ENCODE data around the gene TNFSF15.

Gene TNFSF15

DNA sequence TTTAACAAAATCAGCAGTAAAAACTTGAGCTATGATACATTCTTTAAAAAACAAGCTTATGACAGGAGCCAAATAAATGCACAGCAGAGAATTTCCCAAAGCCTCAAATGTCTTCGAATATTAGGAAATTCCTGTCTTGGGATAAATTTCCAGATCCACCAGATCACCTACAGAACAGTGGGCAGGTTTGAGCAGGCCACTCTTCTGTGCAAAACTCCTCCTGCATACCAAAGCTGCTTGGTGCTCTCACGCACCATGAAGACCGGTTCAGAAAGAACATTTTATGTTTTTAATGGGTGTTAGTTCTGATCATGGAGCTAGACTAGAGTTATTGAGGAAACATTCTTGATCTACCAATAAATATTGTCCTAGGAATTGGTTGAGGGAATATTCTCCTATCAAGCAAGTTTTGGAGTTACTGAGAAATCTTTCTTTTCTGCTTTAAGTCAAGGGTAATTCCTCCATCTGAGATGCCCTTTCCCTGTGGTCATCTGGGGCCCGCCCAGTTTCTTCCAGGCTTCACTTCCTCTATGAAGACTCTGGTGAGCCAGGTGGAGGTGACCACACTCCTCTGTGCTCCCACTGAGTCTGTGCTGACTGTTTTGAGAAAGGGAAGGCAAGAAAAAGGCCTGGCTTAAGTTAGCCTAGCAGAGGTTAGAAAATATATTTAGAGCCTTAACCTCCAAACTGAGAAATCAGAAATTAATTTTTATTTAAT, 17.9 kb downstream of the TNFSF15 start:
- no peak for DNase-seq (ENCODE audit: low read depth)

- no peak for DNase-seq (ENCODE audit: low read depth)
Measured at GRCh38 chr9:114787214-114787613, 18.6 kb downstream of the TNFSF15 start.

- no peak for DNase-seq (ENCODE audit: low read depth)
Measured at GRCh38 chr9:114785866-114786650, 19.8 kb downstream of the TNFSF15 start.

- no peak for DNase-seq (ENCODE audit: low read depth)
Measured at GRCh38 chr9:114784721-114785279, 21.0 kb downstream of the TNFSF15 start.

DNA sequence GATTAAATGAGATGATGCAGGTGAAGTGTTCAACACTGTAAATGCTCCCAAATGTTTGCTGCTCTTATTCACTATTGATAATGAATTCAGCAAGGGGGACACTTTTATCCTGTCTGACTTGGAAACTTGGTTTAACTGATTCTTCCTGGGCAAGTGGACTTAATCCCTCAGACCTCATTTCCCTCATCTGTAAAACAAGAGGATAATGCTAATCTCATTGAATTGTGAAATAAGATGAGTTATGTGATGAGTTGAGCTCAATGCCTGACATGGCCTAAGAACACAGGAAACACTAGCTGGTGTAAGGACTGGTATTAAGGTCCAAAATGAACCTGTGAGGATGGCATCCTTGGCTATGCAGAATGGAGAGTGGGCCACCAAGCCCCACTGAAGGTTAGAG, 23.3 kb downstream of the TNFSF15 start:
- no peak for DNase-seq (ENCODE audit: low read depth)

DNA sequence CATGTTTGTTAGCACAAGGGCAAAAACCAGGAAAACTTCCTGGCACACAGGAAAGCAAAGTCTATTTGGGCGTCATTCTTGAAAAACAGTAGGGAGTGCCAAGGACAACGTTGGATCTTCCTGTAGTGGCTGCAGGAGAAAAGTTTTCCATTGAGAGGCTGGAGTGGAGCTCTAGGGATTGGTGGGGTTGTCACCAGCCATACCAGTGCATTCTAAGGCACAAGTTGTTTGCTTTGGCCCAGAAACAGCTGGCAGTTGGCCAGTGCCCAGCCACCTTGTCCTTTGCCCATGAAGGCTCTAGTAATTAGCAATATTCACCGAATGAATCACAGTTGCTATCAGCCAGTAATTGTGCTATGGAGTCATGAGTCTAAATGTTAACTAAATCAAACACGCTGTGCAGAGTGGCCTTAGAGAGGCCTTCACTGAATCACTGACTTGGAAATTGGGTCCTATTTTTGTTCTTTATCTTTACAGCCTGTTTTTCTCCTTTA, 26.4 kb downstream of the TNFSF15 start:
- DNase-seq (ENCODE audit: low read depth), result no peak

DNA sequence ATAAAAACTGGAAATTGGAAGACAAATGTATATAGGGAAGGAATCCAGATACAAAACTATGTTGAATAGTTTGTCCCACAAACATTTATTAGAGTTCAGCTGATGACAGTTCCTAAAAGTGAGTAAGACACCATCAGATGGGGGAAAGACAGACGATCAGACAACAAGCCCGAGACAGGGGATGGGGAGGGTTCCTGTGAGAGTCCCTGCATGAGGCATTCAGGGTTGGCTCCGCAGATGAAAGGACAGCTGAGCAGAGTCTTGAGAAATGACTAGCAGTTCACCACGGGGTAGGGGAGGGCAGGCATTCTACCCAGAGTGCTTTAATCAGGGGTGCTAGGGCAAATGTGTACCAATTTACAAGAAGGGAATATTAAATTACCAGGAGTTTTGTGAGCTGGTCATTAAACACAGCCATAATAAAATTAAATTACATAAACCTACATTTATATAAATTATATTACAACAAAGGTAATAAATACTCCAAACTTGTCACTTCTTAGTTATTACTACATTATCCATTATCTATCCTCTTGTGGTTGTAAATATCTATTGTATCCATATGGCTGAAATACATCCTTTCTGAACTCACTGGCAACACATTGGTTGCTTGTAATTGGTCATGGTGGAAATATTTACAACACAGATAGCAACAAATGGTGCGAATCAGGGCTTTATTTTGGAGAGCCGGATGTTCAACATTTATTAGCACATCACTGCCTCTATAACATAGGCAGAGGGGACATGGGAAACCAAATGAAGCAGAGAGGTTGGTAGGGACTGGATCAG, 27.8 kb downstream of the TNFSF15 start:
- peak; percentile 9 for DNase-seq (ENCODE audit: low read depth)

DNA sequence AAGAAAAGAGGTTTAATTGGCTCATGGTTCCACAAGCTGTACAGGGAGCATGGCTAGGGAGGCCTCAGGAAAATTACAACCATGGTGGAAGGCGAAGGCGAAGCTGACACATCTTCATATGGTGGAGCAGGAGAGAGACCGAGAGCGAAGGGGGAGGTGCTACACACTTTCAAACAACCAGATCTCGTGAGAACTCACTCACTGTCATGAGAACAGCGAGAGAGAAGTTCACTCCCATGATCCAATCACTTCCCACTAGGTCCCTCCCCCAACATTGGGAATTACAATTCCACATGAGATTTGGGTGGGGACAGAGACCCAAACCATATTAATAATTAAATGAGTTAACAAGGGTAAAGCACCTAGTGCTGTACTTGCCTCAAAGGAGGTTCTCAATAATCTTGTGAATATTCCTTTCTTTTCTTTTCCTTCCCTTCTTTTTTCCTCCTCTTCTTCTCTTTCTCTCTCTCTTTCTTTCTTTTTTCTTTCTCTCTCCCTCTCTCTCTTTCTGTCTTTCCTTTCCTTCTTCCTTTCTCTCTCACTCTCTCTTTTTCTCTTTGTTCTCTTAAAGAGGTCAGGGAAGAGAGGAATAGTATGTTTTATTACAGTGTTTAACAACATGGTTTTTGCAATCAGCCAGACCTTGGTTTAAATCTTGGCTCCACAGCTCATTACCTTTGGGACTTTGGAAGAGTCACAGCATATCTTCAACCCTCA, 29.0 kb downstream of the TNFSF15 start:
- DNase-seq (ENCODE audit: low read depth), result no peak

DNA sequence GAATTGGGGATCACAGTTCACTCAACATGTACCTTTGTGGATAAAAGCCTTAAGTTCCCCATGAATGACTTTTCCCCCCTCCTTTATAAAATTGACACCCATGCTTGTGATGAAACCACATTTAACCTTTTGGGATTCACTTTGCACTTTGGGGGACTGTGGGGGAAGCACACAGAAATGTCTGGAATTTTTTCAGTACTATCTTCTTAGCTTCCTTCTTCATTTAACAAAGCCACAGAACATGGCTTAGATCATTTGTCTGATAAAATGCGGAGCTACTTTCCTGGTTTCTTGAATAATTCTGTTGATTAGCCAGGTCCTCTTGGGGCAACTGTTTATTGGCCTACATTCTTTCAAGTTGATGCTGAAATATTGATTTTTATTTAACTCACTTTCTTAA, 29.9 kb downstream of the TNFSF15 start:
- no peak for DNase-seq (ENCODE audit: low read depth)

DNA sequence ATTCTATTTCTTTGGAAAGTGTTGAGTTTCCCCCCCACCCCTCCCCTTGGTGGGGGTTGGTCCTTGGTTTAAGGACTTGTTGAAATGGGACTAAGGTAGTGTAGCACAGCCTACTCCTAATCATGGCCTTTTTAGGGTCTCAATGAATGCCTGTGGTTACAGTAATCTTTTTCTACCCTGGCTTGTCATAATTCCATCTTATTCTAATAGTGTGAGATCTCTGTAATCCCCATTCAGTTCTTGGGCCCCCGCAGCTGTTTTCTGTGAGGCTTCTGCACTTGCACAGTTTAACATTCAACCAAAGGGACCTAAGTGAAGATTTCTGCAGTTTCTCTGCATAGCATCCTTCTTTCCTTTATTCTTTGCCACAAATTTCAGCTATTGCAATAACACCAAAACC, 30.7 kb downstream of the TNFSF15 start:
- DNase-seq (ENCODE audit: low read depth), result no peak

DNA sequence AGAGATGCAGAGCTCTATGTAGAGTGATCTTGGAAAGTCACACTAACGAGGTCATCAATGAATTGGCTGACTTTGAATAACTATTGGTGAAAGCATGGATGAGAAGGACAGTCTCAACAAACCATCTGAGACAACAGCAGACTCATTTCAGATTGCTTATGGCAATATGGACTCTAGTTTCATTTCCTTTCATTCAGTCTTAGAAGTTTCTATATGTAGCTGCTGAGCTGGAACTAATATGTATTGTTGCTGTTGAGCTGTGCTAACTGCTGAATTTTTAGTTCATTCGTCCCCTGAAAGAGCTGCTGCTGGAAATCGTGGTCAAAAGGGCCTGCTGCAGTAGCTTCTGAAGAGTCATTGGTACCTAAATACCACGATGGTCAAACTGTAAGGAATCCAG, 31.3 kb downstream of the TNFSF15 start:
- no peak for DNase-seq (ENCODE audit: low read depth)

GRCh38 chr9:114771889-114772288, 34.0 kb downstream of the TNFSF15 start:
- DNase-seq (ENCODE audit: low read depth), result no peak

GRCh38 chr9:114770991-114771390, 34.8 kb downstream of the TNFSF15 start:
- DNase-seq (ENCODE audit: low read depth), result no peak

DNA sequence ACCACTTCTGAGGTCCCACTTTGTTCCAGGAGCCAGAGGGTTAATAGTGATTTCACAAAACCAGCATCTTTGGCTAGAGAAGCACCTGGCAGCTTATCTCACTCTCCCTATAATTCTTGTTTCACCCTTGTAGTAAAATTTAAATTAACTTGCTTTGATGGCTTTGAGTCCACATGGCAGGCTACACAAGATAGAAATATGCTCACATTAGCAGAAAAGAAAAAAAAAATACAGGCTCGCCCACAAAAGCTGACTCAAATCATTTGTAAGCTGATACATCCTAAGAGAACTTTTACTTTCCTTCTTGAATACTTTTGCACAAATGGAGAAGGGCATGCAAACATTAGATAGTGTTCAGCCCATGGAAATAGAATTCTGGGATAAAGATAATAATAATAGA, 36.2 kb downstream of the TNFSF15 start:
- no peak for DNase-seq (ENCODE audit: low read depth)

DNA sequence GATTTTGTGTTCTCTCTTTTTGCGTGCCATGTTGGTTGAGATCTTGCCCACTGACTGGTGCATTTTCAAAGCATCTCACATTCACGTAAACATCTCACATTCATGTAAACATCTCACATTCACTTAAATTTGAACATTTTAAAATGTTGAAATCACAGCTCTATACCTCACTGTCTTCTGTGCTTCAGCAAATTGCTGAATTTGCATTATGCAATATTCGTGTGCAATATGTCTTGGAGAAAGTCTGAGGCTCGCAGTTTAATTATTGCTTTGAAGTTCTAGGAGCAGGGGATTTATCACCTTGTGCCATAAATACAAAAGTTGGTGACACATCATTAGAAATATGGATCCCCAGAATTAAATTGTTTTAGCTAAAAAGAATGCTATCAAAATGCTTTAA, 42.6 kb downstream of the TNFSF15 start:
- no peak for DNase-seq (ENCODE audit: low read depth)

GRCh38 chr9:114761523-114761922, 44.3 kb downstream of the TNFSF15 start:
- no peak for DNase-seq (ENCODE audit: low read depth)

DNA sequence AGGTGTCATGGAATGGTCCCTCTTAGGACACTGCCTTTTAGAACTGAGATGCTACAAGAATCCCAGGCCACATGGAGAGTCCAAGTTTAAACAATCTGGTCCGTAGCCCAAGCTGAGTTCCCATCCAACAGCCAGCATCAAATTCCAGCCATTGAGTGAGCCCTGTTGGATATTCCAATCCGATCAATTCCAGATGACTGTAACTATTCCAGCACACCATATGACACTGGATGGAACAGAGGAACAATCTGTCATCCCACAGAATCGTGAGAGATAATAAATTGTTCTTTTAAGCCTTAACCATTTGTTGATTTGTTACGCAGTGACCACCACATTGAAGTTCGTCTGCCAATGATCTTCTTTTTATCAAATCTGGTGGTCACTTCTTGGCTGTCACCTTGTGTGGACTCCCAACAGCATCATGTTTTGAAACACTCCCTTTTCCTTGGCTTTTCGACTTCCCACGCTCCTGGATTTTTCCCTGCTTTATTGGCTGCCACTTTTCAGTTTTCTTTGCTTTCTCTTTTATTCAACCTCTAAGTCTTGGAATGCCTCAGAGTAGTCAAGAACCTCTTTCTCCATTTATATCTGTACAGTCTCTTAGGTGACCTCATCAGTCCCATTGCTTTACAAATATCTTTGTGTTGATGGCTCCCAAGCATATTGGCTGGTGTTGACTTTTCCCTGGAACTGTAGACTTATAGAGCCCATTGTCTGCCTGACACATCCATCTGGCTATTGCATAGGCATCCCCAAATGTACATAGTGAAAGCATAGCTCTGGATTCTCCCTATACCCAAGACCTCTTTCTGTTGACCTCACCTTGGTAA, 46.1 kb downstream of the TNFSF15 start:
- no peak for DNase-seq (ENCODE audit: low read depth)

- no peak for DNase-seq (ENCODE audit: low read depth)
Measured at GRCh38 chr9:114757984-114758383, 47.9 kb downstream of the TNFSF15 start.

DNA sequence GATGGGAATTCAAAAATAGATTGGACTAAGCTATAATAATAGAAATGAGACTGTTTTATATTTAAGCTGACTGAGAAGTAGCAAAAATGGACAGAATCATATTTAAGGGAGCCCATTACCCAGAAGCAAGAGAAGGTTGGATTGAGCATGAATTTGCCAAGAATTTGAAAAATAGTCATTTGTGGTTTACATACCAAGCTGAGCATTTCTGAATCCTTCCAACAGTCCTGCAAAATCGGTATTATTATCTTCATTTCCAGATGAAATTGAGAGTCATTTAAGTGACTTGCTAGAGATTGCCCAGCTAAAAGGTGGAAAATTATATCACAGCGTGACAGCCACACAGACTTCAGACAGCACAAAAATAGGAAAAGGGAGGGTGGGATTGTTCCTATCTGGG, 48.4 kb downstream of the TNFSF15 start:
- DNase-seq (ENCODE audit: low read depth), result no peak

- no peak for DNase-seq (ENCODE audit: low read depth)
Measured at GRCh38 chr9:114756920-114757319, 48.9 kb downstream of the TNFSF15 start.

GRCh38 chr9:114754581-114754980, 51.3 kb downstream of the TNFSF15 start:
- no peak for DNase-seq (ENCODE audit: low read depth)

Measured in activated T-helper 1 cell treated with Interleukin-2 at 50 U/mL for 16 hours (primary cell).